NCI-H524 (cell line): ENCODE measurements around the gene RNASEH2A.

Experiments
- DNase-seq, 2 experiments: peaks; one replicate each; lab custom pipeline; 2025; lab: John Stamatoyannopoulos, UW

Gene RNASEH2A

DNA sequence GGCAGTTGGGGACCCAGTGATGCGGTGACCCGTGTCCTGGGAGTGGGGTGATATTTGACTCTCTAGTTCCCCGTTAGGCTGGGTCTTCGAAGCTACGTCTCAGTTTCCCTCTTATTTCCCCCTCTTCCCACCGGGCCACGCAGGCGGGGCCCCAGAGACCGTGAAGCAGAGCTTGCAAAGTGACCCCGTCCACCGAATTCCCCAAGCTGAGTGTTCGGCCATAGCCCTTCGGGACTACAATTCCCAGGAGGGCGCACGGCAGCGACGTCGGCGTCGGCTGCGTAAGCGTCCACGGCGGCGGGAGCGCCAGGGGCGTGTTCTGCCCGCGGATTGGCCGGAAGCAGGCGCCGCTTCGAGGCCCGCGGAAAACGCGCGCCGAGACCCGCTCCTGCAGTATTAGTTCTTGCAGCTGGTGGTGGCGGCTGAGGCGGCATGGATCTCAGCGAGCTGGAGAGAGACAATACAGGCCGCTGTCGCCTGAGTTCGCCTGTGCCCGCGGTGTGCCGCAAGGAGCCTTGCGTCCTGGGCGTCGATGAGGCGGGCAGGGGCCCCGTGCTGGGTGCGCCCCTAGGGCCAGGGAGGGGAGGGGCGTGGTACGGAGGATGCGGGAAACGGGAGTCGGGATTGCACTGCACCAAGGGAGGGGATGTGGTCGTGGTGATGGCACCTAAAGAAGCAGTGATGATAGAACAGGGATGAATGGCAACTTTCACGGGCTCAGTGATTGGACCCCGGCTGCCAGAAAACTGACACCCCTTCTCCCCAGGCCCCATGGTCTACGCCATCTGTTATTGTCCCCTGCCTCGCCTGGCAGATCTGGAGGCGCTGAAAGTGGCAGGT, at the start of gene RNASEH2A:
Gene RNASEH2A (plus strand): TSS at position 343 of the 840 bp plus-strand sequence. CDS start 90 bp downstream, at position 433.
- DNase-seq, result peak; percentile 79 to 95

DNA sequence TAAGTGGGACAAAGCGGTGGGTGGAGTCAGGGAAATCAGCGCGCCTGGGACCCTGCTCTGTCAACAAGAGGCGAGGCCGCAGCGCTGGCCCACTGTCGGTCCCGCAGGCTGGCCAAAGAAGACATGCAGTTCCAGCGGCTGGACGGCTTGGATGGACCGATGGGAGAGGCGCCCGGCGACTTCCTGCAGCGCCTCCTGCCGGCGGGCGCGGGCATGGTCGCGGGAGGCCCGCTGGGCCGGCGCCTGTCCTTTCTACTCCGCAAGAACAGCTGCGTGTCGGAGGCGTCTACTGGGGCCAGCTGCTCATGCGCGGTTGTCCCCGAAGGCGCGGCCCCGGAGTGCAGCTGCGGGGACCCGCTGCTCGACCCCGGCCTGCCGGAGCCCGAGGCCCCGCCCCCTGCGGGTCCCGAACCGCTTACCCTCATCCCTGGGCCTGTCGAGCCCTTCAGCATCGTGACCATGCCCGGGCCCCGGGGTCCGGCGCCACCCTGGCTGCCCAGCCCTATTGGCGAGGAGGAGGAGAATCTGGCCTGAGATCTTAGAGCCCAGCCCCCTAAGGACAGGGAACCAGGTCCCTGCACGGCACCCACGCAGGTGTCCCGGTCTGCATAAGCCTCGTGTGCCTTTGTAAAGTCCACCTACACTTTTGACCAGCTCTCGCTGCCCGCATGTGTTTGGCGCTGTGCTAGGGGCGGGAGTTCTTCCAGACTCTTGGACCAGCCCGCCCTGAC, 48.7 kb upstream of the RNASEH2A start:
- DNase-seq, result peak; percentile 65 to 80

- no peak for DNase-seq
Observed at GRCh38 chr19:12759686-12760085, 46.7 kb upstream of the RNASEH2A start.

GRCh38 chr19:12763100-12763499, 43.3 kb upstream of the RNASEH2A start:
- DNase-seq, result no peak

DNA sequence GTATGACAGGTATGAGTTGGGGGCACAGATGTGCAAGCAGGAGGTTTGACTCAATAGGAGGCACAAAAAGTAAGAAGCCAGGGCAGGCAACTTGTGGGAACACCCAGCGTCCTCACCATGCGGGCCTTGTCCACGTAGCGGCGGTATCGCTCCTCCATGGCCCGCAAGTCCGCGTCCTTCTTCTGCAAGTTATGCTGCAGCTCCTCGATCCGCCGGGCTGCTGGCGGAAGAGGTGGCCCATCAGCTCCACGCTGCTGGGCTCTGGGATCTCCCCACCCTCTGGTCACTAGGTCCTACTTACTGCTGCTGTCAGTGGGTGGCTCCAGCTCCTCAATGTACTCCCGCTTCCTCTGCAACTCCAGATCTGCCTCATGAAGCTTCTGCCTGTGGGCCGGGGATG, 41.7 kb upstream of the RNASEH2A start:
- no peak for DNase-seq

DNA sequence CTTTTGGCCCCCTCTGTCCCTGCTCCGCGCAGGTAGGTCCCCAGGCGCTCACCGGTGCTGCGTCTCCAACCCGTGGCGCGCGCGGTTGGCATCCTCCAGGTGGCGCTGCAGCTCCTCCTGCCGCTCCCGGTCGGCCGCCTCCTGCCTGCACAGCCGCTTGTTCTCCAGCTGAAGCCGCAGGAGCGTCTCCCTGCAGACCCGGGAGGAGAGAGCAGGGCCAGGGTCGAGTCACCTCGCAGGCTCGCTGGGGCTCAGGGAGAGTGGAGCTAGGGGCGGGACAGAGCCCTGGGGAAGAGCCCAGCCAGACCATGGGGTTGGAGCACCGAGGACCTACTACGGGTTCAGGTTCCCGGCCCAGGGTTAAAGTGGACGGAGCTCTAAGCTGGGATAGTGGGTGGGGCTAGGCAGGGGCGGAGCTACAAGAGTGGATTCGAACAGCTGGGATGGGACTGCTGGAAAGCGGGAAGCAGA, 40.3 kb upstream of the RNASEH2A start:
- DNase-seq, result no peak

GRCh38 chr19:12767150-12767549, 39.2 kb upstream of the RNASEH2A start:
- DNase-seq, result no peak

DNA sequence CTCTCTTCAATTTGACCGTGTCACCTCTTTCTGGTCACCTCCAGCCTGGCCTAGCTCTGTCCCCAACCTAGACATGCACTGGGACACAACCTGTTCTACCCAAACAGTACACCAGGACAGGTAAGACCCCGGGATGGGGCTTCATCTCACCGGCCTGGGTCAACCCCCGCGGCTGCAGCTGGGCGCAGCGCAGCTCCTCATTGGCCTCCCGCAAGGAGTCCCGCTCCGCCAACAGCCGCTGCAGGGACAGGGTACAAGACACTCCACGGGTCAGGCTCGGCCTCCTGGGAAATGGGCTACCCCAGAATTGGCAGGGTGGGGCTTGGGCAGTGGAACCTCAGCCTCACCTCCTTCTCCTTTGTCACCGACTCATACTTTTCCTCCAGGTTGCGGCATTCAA, 38.7 kb upstream of the RNASEH2A start:
- no peak for DNase-seq

GRCh38 chr19:12769689-12770088, 36.7 kb upstream of the RNASEH2A start:
- no peak for DNase-seq

GRCh38 chr19:12770922-12771321, 35.5 kb upstream of the RNASEH2A start:
- no peak for DNase-seq

GRCh38 chr19:12772323-12772722, 34.1 kb upstream of the RNASEH2A start:
- no peak for DNase-seq

DNA sequence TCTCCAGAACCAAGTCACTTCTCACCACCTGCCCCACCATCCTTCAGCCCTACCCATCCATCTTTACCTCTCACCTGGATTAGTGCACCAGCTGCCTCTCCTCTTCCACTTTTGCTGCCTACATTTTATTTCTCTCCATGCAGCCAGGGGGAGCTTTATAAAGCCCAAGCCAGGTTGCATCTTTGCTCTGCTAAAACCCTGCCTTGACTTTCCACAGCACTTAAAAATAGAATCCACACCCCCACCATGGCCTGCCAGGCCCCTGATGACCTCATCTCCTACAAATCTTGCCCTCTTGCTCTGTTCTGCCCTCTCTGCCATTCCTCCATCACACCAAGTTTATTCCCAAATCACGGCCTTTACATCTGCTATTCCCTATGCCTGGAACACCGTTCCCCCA, 32.8 kb upstream of the RNASEH2A start:
- peak in 1 of 2 experiments; percentile 51 for DNase-seq

DNA sequence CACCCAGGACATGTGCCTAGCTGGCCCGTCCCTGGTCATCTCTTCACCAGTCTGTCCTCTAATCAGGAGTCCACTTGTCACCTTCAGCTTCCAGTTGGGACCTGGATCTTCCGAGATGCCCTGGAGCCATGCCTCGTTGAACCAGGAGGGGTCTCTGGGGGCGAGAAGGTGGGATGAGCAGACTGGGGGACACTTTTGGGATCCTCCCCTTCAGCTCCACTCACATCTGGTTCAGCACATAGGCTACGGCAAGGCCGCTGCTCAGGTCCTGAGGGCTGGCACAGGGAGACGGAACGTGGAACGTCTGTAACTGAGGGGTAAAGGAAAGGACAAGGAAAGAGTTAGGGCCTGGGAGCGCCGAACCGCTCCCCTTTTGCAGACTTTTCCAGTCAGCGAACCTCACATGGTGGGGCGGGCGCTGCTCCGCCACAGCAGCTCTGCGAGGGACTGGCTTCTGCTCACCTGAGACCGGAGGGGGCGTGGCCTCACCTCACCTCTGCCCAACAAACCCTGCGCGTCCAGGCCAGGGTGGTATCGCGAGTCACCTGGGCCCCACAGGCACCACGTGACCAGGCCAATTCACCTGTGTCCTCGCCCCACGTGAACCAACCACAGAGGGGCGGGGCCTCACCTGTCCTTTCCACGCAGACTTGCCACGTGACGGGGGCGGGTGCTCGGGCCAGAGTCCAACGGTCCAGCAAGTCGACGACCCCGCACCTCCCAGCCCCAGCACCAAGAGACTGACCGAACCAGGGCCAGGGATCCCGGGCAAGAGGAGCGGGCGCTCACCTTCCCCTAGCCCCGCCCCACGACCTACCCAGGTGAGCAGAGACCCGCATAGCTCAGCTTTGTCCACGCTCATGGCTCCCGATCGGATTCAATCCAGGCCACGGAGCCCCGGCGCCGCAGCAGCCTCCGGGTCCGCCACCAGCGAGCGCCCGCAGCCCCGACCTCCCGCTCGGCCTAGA, 31.5 kb upstream of the RNASEH2A start, which contains the start of gene HOOK2:
Gene HOOK2 (minus strand): TSS at position 965 of the 968 bp plus-strand sequence. CDS start 103 bp downstream, at position 862.
- no peak for DNase-seq

GRCh38 chr19:12777217-12778016, 29.0 kb upstream of the RNASEH2A start:
- peak; percentile 75 to 84 for DNase-seq

GRCh38 chr19:12778017-12778904, 28.1 kb upstream of the RNASEH2A start:
- peak; percentile 87 to 92 for DNase-seq

GRCh38 chr19:12778905-12779161, 27.6 kb upstream of the RNASEH2A start:
- DNase-seq, result no peak

DNA sequence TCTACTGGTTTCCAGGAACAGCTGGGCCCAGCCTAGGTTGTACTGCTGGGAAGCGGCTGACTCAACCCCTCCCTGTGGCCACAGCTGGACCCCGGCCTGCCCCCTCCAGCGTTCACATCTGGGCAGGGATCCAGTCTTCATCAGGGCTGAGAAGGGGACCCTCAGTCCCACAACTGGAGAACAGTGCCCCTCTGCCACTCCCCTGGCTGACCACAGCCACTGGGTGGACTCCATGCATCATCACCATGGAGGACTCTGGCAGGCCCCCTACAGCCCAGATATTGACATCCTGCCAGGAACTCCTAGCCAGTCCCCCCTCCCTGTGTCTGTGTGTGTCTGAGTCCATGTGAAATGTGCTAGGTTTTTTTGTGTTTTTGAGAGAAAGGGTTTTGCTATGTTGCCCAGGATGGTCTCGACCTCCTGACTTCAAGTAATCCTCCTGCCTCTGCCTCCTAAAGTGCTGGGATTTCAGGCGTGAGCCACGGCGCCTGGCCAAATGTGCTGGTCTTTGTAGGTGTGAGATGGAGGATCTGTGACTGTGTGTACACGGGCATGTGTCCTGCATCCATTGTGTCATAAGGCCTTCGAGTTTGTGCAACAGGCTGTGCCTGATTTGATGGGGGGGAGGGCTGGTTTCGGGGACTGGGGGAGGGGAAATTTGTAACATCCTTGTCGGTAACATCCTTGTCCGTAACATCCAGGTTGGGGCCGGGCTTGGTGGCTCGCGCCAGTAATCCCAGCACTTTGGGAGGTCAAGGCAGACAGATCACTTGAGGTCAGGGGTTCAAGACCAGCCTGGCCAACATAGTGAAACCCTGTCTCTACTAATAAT, 27.0 kb upstream of the RNASEH2A start:
- DNase-seq, result peak; percentile 25 to 66

GRCh38 chr19:12782174-12782423, 24.3 kb upstream of the RNASEH2A start:
- no peak for DNase-seq
